ENCODE data around the gene SYT1. TPM values are rescaled to one million over a fixed set of nuclear protein-coding genes. Genes with fewer than 3 reads are reported as not detected.

SYT1 gene
- total RNA-seq, 2 donors from 2014 or later, result 1.3 to 1.9 TPM

- Histone ChIP-seq H3K27me3 (replicated peaks; ENCODE audit: insufficient read depth) (no peaks in the 10 kb centered on the region), H3K36me3 (no peaks in the 10 kb centered on the region), H3K4me1 (ENCODE audit: control insufficient read depth in 1 of 2, low read depth in 2 of 2) (no peaks in the 10 kb centered on the region), H3K4me3 (no peak overlapping the region), H3K9me3 (no peaks in the 10 kb centered on the region), H3K27ac (no peak overlapping the region)
- TF ChIP-seq CTCF (IDR thresholded peaks at IDR 0.05), result no peak
- DNase-seq (ENCODE audit: low spot score), result no peak
- ATAC-seq (ENCODE audit: insufficient number of reproducible peaks, low FRiP score, low read depth), result no peak
Observed at GRCh38 chr12:78964521-78964920, 99.9 kb downstream of the SYT1 start.

DNA sequence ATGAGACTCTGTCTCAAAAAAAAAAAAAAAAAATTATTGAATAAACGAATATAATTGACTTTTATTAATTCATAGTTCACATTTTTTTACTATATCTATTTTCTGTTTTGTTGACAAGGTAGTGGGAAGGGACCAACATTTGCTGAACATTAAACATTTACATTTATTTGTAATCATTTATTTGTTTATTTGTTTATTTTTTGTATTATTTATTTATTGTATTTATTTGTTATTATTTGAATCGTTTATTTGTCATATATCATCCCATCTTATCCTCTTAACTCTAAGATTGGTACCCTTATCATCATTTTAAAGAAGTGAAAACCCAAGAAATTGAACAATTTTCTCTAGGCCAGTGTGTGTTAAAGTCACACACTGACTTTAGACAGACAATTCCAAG lies 101.5 kb downstream of the SYT1 start:
- H3K27me3 ChIP-seq (replicated peaks; ENCODE audit: insufficient read depth), result no peaks in the 10 kb centered on the region
- no peak overlapping the region for H3K27ac ChIP-seq
- H3K4me1 ChIP-seq (ENCODE audit: control insufficient read depth in 1 of 2, low read depth in 2 of 2), result no peaks in the 10 kb centered on the region
- H3K9me3 ChIP-seq, result no peaks in the 10 kb centered on the region
- DNase-seq (ENCODE audit: low spot score), result no peak
- TF ChIP-seq CTCF (IDR thresholded peaks at IDR 0.05), result no peak
- no peaks in the 10 kb centered on the region for H3K36me3 ChIP-seq
- no peak overlapping the region for H3K4me3 ChIP-seq
- no peak for ATAC-seq (ENCODE audit: insufficient number of reproducible peaks, low FRiP score, low read depth)

DNA sequence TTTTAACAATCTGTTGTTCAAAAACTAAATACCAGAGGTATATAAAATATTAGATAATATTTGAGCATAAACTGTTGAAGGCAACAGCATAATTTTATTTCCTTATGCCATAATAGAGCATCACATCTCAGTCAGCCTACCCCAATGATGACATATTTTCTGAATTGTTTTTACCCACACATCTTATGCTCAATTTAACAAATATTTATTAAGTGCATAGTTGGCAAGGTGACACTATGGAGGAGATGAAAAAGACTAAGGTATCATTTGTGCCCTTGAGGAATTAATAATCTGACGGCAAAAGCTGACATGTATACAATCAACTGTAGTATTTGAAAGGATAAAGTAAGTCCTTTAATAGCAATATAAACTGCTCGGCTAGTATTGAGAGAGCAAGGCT lies 102.4 kb downstream of the SYT1 start:
- H3K27ac ChIP-seq, result no peak overlapping the region
- TF ChIP-seq CTCF (IDR thresholded peaks at IDR 0.05), result no peak
- no peaks in the 10 kb centered on the region for H3K4me1 ChIP-seq (ENCODE audit: control insufficient read depth in 1 of 2, low read depth in 2 of 2)
- H3K4me3 ChIP-seq, result no peak overlapping the region
- no peaks in the 10 kb centered on the region for H3K36me3 ChIP-seq
- DNase-seq (ENCODE audit: low spot score), result no peak
- ATAC-seq (ENCODE audit: insufficient number of reproducible peaks, low FRiP score, low read depth), result no peak
- H3K9me3 ChIP-seq, result no peaks in the 10 kb centered on the region
- H3K27me3 ChIP-seq (replicated peaks; ENCODE audit: insufficient read depth), result no peaks in the 10 kb centered on the region

- no peak overlapping the region for H3K27ac ChIP-seq
- H3K36me3 ChIP-seq, result no peaks in the 10 kb centered on the region
- DNase-seq (ENCODE audit: low spot score) (no peak), ATAC-seq (ENCODE audit: insufficient number of reproducible peaks, low FRiP score, low read depth) (no peak)
- H3K4me3 ChIP-seq, result no peak overlapping the region
- no peaks in the 10 kb centered on the region for H3K27me3 ChIP-seq (replicated peaks; ENCODE audit: insufficient read depth)
- no peak for TF ChIP-seq CTCF (IDR thresholded peaks at IDR 0.05)
- H3K4me1 ChIP-seq (ENCODE audit: control insufficient read depth in 1 of 2, low read depth in 2 of 2), result no peaks in the 10 kb centered on the region
- H3K9me3 ChIP-seq, result no peaks in the 10 kb centered on the region
Observed at GRCh38 chr12:78968226-78968625, 103.7 kb downstream of the SYT1 start.

- no peak for TF ChIP-seq CTCF (IDR thresholded peaks at IDR 0.05)
- Histone ChIP-seq H3K9me3 (no peaks in the 10 kb centered on the region), H3K4me3 (no peak overlapping the region), H3K27me3 (replicated peaks; ENCODE audit: insufficient read depth) (no peaks in the 10 kb centered on the region), H3K36me3 (no peaks in the 10 kb centered on the region), H3K4me1 (ENCODE audit: control insufficient read depth in 1 of 2, low read depth in 2 of 2) (no peaks in the 10 kb centered on the region), H3K27ac (no peak overlapping the region)
- no peak for ATAC-seq (ENCODE audit: insufficient number of reproducible peaks, low FRiP score, low read depth)
- DNase-seq (ENCODE audit: low spot score), result no peak
Observed at GRCh38 chr12:78970041-78970440, 105.5 kb downstream of the SYT1 start.

All from thoracic aorta (tissue), 2 donors.